ENCODE measurements around the gene MACROD2. TPM values are rescaled to one million over a fixed set of nuclear protein-coding genes. Genes with fewer than 3 reads are reported as not detected.
"Not testable (repeated sequence)": the region's sequence is repeated elsewhere in the genome, so short reads cannot be mapped to it uniquely, and the experiment has no call there.

MACROD2 gene
- total RNA-seq, 1 donor from 2014 or later = 1.6 TPM

DNA sequence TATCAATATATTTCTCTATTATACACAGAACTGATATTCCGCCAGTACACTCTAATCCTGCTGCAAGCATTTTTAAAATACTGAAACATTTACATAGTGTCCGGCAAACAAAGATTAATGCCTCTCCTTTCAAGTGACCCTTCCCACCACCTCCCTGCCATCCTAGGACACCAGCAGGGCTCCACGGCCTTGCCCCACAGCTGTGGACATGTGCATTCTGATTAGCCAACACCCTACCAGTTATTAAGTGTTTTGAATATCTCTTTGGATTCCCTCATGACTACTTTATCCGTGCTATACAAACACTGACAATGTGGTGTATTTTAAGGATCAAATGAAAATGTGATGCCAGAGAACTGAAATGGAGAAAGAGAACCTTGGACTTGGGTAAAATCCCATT lies 1962.8 kb downstream of the MACROD2 start:
- Histone ChIP-seq H3K27me3 (ENCODE audit: control insufficient read depth, insufficient read depth, low read length) (no peaks in the 10 kb centered on the region), H3K4me3 (ENCODE audit: low read depth, low read length) (no peak overlapping the region), H3K36me3 (ENCODE audit: control insufficient read depth, insufficient read depth, low read length) (no peaks in the 10 kb centered on the region)
- no peak for FAIRE-seq
- TF ChIP-seq, protein P1, sequence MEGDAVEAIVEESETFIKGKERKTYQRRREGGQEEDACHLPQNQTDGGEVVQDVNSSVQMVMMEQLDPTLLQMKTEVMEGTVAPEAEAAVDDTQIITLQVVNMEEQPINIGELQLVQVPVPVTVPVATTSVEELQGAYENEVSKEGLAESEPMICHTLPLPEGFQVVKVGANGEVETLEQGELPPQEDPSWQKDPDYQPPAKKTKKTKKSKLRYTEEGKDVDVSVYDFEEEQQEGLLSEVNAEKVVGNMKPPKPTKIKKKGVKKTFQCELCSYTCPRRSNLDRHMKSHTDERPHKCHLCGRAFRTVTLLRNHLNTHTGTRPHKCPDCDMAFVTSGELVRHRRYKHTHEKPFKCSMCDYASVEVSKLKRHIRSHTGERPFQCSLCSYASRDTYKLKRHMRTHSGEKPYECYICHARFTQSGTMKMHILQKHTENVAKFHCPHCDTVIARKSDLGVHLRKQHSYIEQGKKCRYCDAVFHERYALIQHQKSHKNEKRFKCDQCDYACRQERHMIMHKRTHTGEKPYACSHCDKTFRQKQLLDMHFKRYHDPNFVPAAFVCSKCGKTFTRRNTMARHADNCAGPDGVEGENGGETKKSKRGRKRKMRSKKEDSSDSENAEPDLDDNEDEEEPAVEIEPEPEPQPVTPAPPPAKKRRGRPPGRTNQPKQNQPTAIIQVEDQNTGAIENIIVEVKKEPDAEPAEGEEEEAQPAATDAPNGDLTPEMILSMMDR (IDR thresholded peaks at IDR 0.05; ENCODE audit: insufficient read depth, low read length, severe bottlenecking) = no peak
- no peak for DNase-seq (ENCODE audit: low read depth)

DNA sequence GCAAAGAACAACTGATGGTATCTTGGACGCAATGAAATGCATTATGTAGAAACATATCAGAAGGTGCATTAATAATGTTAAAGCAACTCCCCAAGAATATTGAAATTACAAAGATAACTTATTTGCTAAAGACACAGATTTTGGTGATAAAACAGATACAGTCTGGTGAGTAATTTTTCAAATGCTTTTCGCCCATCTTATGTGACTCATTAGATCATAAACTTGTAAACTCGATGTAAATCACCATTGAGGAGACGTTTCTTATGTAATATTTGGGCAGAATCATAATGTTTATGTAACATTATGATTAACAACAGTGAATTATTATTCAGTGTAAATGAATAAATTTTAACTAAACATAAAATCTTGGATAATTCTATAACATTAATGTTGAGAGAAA lies 1969.8 kb downstream of the MACROD2 start:
- no peak for DNase-seq (ENCODE audit: low read depth)
- FAIRE-seq = no peak
- TF ChIP-seq, protein P1 (IDR thresholded peaks at IDR 0.05; ENCODE audit: insufficient read depth, low read length, severe bottlenecking) = no peak
- no peaks in the 10 kb centered on the region for H3K36me3 ChIP-seq (ENCODE audit: control insufficient read depth, insufficient read depth, low read length)
- H3K4me3 ChIP-seq (ENCODE audit: low read depth, low read length) = no peak overlapping the region
- H3K27me3 ChIP-seq (ENCODE audit: control insufficient read depth, insufficient read depth, low read length) = no peaks in the 10 kb centered on the region

DNA sequence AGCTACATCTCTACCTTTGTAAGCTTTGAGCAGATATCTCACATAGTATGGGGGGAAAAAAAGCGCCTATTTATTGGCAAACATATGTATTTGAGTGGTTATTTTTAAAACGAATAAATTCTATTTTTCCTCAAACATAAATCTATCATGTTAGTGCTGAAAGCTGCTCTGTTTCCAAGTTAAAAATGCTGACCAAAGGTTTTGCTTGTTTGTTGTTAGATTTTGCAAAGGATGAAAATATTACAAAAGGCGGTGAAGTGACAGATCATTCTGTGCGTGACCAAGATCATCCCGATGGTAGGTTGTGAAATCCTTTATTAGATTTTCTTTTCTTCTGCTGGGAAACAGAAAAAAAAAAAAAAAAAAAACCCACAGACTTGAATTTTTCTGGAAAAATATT lies 1972.0 kb downstream of the MACROD2 start:
- FAIRE-seq = no peak
- Histone ChIP-seq H3K27me3 (ENCODE audit: control insufficient read depth, insufficient read depth, low read length) (no peaks in the 10 kb centered on the region), H3K4me3 (ENCODE audit: low read depth, low read length) (no peak overlapping the region), H3K36me3 (ENCODE audit: control insufficient read depth, insufficient read depth, low read length) (no peaks in the 10 kb centered on the region)
- DNase-seq (ENCODE audit: low read depth) = no peak
- TF ChIP-seq, protein P1 (IDR thresholded peaks at IDR 0.05; ENCODE audit: insufficient read depth, low read length, severe bottlenecking) = no peak

DNA sequence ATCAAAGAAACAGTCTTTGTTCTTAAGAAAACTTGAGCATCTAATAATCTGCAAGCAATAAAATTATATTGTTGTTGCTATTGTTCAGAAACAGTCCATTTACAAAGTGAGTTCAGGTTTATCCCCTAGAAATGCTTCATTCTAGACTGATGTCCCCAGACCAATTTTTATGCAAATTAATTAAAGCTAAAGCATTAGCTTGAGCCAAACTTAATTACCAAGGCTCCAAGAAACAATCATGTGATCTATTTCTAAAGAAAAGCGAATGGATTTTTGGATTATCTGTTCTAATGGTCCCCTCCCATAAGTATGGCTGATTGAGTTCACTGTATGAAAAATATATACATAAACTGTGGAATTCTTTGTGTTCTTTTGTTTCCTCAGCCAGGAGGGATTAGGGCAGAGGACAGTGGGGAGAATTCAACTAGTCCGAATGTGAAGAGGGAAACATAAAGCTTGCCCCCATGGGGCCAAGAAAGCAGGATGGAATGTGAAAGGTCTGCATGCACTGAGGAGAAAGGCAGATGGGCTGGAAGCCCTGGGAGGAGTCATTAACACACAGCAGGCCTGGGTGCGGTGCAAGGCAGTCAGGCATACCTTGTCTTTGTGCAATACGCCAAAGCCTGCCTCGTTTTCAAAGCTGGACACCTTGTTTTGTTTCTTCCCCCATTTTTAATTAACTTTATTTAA lies 1980.9 kb downstream of the MACROD2 start:
- DNase-seq (ENCODE audit: low read depth) (no peak), FAIRE-seq (no peak)
- Histone ChIP-seq H3K4me3 (ENCODE audit: low read depth, low read length) (no peak overlapping the region), H3K36me3 (ENCODE audit: control insufficient read depth, insufficient read depth, low read length) (no peaks in the 10 kb centered on the region), H3K27me3 (ENCODE audit: control insufficient read depth, insufficient read depth, low read length) (no peaks in the 10 kb centered on the region)
- TF ChIP-seq, protein P1 (IDR thresholded peaks at IDR 0.05; ENCODE audit: insufficient read depth, low read length, severe bottlenecking) = no peak

DNA sequence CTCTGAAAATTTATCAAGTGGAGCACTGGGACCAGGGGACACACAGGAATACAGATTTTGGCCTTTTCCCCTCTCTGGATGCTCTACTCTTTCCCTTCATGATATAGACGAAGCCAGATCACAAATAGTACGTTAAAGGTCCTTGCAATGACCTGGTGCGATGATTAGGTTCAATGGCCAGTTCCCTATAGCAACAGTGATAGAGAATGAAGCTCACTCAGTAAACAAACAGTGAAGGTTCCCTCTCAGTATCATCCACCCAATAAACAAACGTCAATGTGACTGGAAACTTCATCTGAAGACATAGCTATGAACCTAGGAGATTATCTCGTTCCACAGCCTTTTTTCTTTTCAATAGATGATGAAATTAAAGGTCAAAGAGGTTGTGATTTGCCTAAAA lies 1981.7 kb downstream of the MACROD2 start:
- H3K4me3 ChIP-seq (ENCODE audit: low read depth, low read length) = no peak overlapping the region
- no peaks in the 10 kb centered on the region for H3K27me3 ChIP-seq (ENCODE audit: control insufficient read depth, insufficient read depth, low read length)
- DNase-seq (ENCODE audit: low read depth) (no peak), FAIRE-seq (no peak)
- no peaks in the 10 kb centered on the region for H3K36me3 ChIP-seq (ENCODE audit: control insufficient read depth, insufficient read depth, low read length)
- TF ChIP-seq, protein P1 (IDR thresholded peaks at IDR 0.05; ENCODE audit: insufficient read depth, low read length, severe bottlenecking) = no peak

DNA sequence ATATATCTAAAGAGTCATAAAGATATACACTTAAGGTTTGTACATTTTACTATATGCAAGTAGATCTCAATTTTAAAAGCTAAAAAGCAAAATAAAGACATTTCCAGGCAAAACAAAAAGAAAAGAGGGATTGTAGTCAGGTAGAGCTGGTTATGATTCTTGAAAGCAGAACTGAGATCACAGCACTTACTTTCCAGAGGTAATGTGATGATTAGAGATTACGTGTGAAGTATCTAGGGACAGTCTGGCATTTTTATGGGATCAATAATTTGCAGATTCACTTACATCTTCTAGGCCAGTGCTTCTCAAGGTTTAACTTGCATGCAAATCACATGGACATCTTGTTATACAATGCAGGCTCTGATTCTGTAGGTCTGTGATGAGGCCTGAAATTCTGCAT lies 1982.4 kb downstream of the MACROD2 start:
- H3K36me3 ChIP-seq (ENCODE audit: control insufficient read depth, insufficient read depth, low read length) = no peaks in the 10 kb centered on the region
- TF ChIP-seq, protein P1 (IDR thresholded peaks at IDR 0.05; ENCODE audit: insufficient read depth, low read length, severe bottlenecking) = no peak
- DNase-seq (ENCODE audit: low read depth) = no peak
- H3K4me3 ChIP-seq (ENCODE audit: low read depth, low read length) = no peak overlapping the region
- H3K27me3 ChIP-seq (ENCODE audit: control insufficient read depth, insufficient read depth, low read length) = no peaks in the 10 kb centered on the region
- no peak for FAIRE-seq

DNA sequence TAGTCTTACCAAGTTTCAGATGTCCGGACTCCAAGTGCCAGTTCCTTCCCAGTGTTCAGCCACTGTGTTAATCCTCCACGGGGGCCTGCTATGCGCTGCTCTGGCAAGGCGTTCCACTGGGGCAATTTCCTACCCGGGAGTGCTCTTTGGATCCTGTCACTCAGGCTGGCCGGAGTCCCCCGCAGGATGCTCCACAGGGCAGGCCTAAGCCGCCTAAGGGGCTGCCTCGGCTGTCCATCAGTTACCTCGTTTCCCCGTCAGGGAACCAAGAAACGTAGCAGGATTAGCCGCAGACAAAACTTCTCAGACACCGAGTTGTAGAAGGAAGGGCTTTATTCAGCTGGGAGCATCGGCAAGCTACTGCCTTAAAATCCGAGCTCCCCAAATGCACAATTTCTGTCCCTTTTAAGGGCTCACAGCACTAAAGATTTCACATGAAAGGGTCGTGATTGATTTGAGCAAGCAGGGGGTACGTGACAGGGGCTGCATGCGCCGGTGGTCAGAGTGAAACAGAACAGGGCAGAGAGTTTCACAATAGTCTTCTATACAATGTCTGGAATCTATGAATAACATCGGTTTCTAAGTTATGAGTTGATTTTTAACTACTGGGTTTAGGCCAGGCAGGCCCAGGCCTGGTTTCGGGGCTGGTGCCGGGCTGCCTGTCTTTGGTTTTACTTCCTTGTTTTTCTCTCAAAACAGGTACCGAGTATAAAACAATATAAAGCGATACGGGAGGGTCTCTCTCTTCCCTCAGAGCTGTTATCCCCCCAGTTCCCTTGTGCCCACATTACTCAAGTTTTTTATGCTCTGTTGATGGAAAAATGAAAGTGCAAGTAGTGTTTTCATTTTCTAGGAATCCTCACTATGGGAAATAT lies 1990.4 kb downstream of the MACROD2 start:
- not testable (repeated sequence) for H3K27me3 ChIP-seq (ENCODE audit: control insufficient read depth, insufficient read depth, low read length); DNase-seq (ENCODE audit: low read depth); H3K36me3 ChIP-seq (ENCODE audit: control insufficient read depth, insufficient read depth, low read length); FAIRE-seq; H3K4me3 ChIP-seq (ENCODE audit: low read depth, low read length)

Measured in bronchial epithelial cell (primary cell).